WTC11 (cell line): ENCODE results near the gene PFKFB3. TPM values are rescaled to one million over a fixed set of nuclear protein-coding genes. Genes with fewer than 3 reads are reported as not detected.

Source experiments
- ATAC-seq: fragments of 200-7000 bp; cut with Tn5 transposase; 2 replicates; pipeline ENCODE4 v1.10.0; 2021; ENCODE audit warnings: mild to moderate bottlenecking, moderate library complexity
- CTCF ChIA-PET: fragments of 300-600 bp; sonication (Branson Sonifier 250); formaldehyde crosslinking; loops from one replicate; lab custom pipeline; 2021; ENCODE audit warnings: antibody characterized with exemption; lab: Charles Lee
- POLR2A ChIA-PET: fragments of 350-600 bp; sonication (Branson Sonifier 250); formaldehyde crosslinking; loops from one replicate; lab custom pipeline; 2021; ENCODE audit warnings: antibody characterized with exemption; lab: Charles Lee
- DNase-seq: peaks from one replicate; pipeline ENCODE4 v3.0.0; 2021; ENCODE audit warnings: low spot score
- H3K27ac Mint-ChIP-seq: 2 replicates; pipeline ENCODE4 v1.8.0; 2021; ENCODE audit warnings: mixed read lengths
- H3K27me3 Mint-ChIP-seq: 2 replicates; pipeline ENCODE4 v1.8.0; 2021; ENCODE audit warnings: low read depth, mild to moderate bottlenecking, moderate library complexity, mixed read lengths
- H3K36me3 Mint-ChIP-seq: 2 replicates; pipeline ENCODE4 v1.8.0; 2021; ENCODE audit warnings: mixed read lengths
- H3K4me1 Mint-ChIP-seq: 2 replicates; pipeline ENCODE4 v1.8.0; 2022; ENCODE audit warnings: mixed read lengths
- H3K4me3 Mint-ChIP-seq: 2 replicates; pipeline ENCODE4 v1.8.0; 2021; ENCODE audit warnings: mild to moderate bottlenecking, moderate library complexity, mixed read lengths
- H3K9me3 Mint-ChIP-seq: 2 replicates; pipeline ENCODE4 v1.8.0; 2021; ENCODE audit warnings: mixed read lengths
- AR ChIP-seq: fragments of 250-450 bp; sonication (Bioruptor Pico); IDR thresholded peaks from 2 replicates; pipeline ENCODE4 v1.9.0; 2021; ENCODE audit warnings: mild to moderate bottlenecking
- CREB1 ChIP-seq: sonication (generic); formaldehyde crosslinking; IDR thresholded peaks from 2 replicates; pipeline ENCODE4 v1.8.0; 2023; ENCODE audit warnings: mild to moderate bottlenecking, missing genetic modification reagents
- E2F5 ChIP-seq: sonication (generic); formaldehyde crosslinking; IDR thresholded peaks from 2 replicates; pipeline ENCODE4 v1.8.1; 2022; ENCODE audit warnings: mild to moderate bottlenecking, moderate library complexity, missing genetic modification reagents
- FOXJ3 ChIP-seq: sonication (generic); formaldehyde crosslinking; IDR thresholded peaks from 2 replicates; pipeline ENCODE4 v1.9.0; 2021; ENCODE audit warnings: missing genetic modification reagents, mild to moderate bottlenecking, borderline replicate concordance
- FOXP4 ChIP-seq: sonication (generic); formaldehyde crosslinking; IDR thresholded peaks from 2 replicates; pipeline ENCODE4 v1.8.0; 2022; ENCODE audit warnings: mild to moderate bottlenecking, missing genetic modification reagents
- GRHL2 ChIP-seq: fragments of 250-450 bp; sonication (Bioruptor Pico); IDR thresholded peaks from 2 replicates; pipeline ENCODE4 v1.8.0; 2022; ENCODE audit warnings: mild to moderate bottlenecking, moderate library complexity; ENCODE audit not compliant: insufficient replicate concordance, severe bottlenecking
- GTF2I ChIP-seq: fragments of 250-450 bp; sonication (Bioruptor Pico); conservative IDR thresholded peaks from 2 replicates; pipeline ENCODE4 v1.4.0; 2021; ENCODE audit warnings: mild to moderate bottlenecking
- HMGXB4 ChIP-seq: sonication (generic); formaldehyde crosslinking; IDR thresholded peaks from 2 replicates; pipeline ENCODE4 v1.8.1; 2023; ENCODE audit warnings: mild to moderate bottlenecking, moderate library complexity, missing genetic modification reagents
- KAT7 ChIP-seq: sonication (generic); formaldehyde crosslinking; IDR thresholded peaks from 2 replicates; pipeline ENCODE4 v1.8.1; 2023; ENCODE audit warnings: missing genetic modification reagents, mild to moderate bottlenecking, borderline replicate concordance
- NFYB ChIP-seq: sonication (generic); formaldehyde crosslinking; conservative IDR thresholded peaks from 2 replicates; pipeline ENCODE4 v1.8.0; 2022; ENCODE audit warnings: low read depth, missing genetic modification reagents
- NR1H2 ChIP-seq: sonication (generic); formaldehyde crosslinking; IDR thresholded peaks from 2 replicates; pipeline ENCODE4 v1.9.0; 2021; ENCODE audit warnings: mild to moderate bottlenecking, moderate library complexity, missing genetic modification reagents
- NR3C1 ChIP-seq: sonication (generic); formaldehyde crosslinking; conservative IDR thresholded peaks from 2 replicates; pipeline ENCODE4 v1.8.1; 2023; ENCODE audit warnings: low read depth, mild to moderate bottlenecking, missing genetic modification reagents
- RORB ChIP-seq: fragments of 250-450 bp; sonication (Bioruptor Pico); IDR thresholded peaks from 2 replicates; pipeline ENCODE4 v1.9.0; 2021; ENCODE audit warnings: mild to moderate bottlenecking
- ZBTB21 ChIP-seq: sonication (generic); formaldehyde crosslinking; IDR thresholded peaks from 2 replicates; pipeline ENCODE4 v1.8.1; 2023; ENCODE audit warnings: mild to moderate bottlenecking, missing genetic modification reagents, borderline replicate concordance
- ZBTB43 ChIP-seq: sonication (generic); formaldehyde crosslinking; IDR thresholded peaks from 2 replicates; pipeline ENCODE4 v1.8.1; 2023; ENCODE audit warnings: mild to moderate bottlenecking, missing genetic modification reagents
- ZMAT4 ChIP-seq: fragments of 250-450 bp; sonication (Bioruptor Pico); IDR thresholded peaks from 2 replicates; pipeline ENCODE4 v1.9.0; 2021; ENCODE audit warnings: mild to moderate bottlenecking
- ZNF138 ChIP-seq: sonication (generic); formaldehyde crosslinking; conservative IDR thresholded peaks from 2 replicates; pipeline ENCODE4 v1.8.1; 2022; ENCODE audit warnings: mild to moderate bottlenecking, moderate library complexity, missing genetic modification reagents
- ZNF263 ChIP-seq: sonication (generic); formaldehyde crosslinking; IDR thresholded peaks from 2 replicates; pipeline ENCODE4 v1.8.1; 2022; ENCODE audit warnings: low read depth, mild to moderate bottlenecking, moderate library complexity, missing genetic modification reagents
- ZNF281 ChIP-seq: sonication (generic); formaldehyde crosslinking; IDR thresholded peaks from 2 replicates; pipeline ENCODE4 v1.8.0; 2023; ENCODE audit warnings: mild to moderate bottlenecking, missing genetic modification reagents
- total RNA-seq: library from RNA; stranded (reverse); gene quantifications from 3 replicates; pipeline ENCODE4 v1.2.3, GENCODE V29; 2021

Gene PFKFB3
- total RNA-seq, 1 experiment from 2014 or later: 30.6 TPM

GRCh38 chr10:6223981-6224380, 21.2 kb downstream of the PFKFB3 start:
- POLR2A ChIA-PET: no interaction called here
- H3K4me3 Mint-ChIP-seq: no peak overlapping the region
- no peak overlapping the region for H3K27ac Mint-ChIP-seq
- ATAC-seq (no peak), DNase-seq (no peak)
- H3K27me3 Mint-ChIP-seq: no peaks in the 10 kb centered on the region
- H3K9me3 Mint-ChIP-seq: no peaks in the 10 kb centered on the region
- H3K4me1 Mint-ChIP-seq: no peaks in the 10 kb centered on the region
- CTCF ChIA-PET: interaction anchor here (1.1 to 1.5 kb wide), 2 partner anchors 177 to 178 kb away, joined by 4 to 7 read pairs; no protein-coding TSS in a partner anchor
- H3K36me3 Mint-ChIP-seq: peaks cover 72% of the 10 kb centered on the region
- TF ChIP-seq FOXJ3 (CRISPR knock-in tag): no peak

- CTCF ChIA-PET: interaction anchor here (1.0 to 1.1 kb wide), 2 partner anchors 177 to 181 kb away, joined by 3 to 4 read pairs; no protein-coding TSS in a partner anchor
- Mint-ChIP-seq H3K27me3 (no peaks in the 10 kb centered on the region), H3K27ac (no peak overlapping the region), H3K36me3 (peaks cover 69% of the 10 kb centered on the region), H3K4me3 (no peak overlapping the region), H3K4me1 (no peaks in the 10 kb centered on the region), H3K9me3 (no peaks in the 10 kb centered on the region)
- POLR2A ChIA-PET: no interaction called here
- DNase-seq (no peak), ATAC-seq (no peak)
- TF ChIP-seq NR1H2 (CRISPR knock-in tag) (no peak), CREB1 (CRISPR knock-in tag) (no peak)
Observed at GRCh38 chr10:6224781-6225180, 22.0 kb downstream of the PFKFB3 start.

- Mint-ChIP-seq H3K27ac (no peak overlapping the region), H3K9me3 (no peaks in the 10 kb centered on the region), H3K27me3 (no peaks in the 10 kb centered on the region), H3K4me3 (no peak overlapping the region), H3K4me1 (no peaks in the 10 kb centered on the region), H3K36me3 (peaks cover 69% of the 10 kb centered on the region)
- ATAC-seq: no peak
- DNase-seq: no peak
- ChIA-PET CTCF (interaction anchor here (1.0 to 1.1 kb wide), 2 partner anchors 176 to 181 kb away, joined by 3 to 4 read pairs; no protein-coding TSS in a partner anchor), POLR2A (no interaction called here)
- no peak for TF ChIP-seq GRHL2 (CRISPR knock-in tag)
- TF ChIP-seq ZMAT4 (CRISPR knock-in tag): no peak
- no peak for TF ChIP-seq AR (CRISPR knock-in tag)
- no peak for TF ChIP-seq FOXP4 (CRISPR knock-in tag)
- no peak for TF ChIP-seq RORB
- no peak for TF ChIP-seq ZNF263
- no peak for TF ChIP-seq NR3C1
- TF ChIP-seq GTF2I (CRISPR knock-in tag): no peak
- TF ChIP-seq HMGXB4 (CRISPR knock-in tag): no peak
- TF ChIP-seq ZNF281 (CRISPR knock-in tag): no peak
- TF ChIP-seq E2F5: no peak
- no peak for TF ChIP-seq ZBTB43 (CRISPR knock-in tag)
- TF ChIP-seq NFYB: no peak
- no peak for TF ChIP-seq KAT7 (CRISPR knock-in tag)
- TF ChIP-seq ZBTB21 (CRISPR knock-in tag): no peak
- TF ChIP-seq ZNF138: no peak
- TF ChIP-seq CREB1 (CRISPR knock-in tag): no peak
Observed at GRCh38 chr10:6225263-6225814, 22.6 kb downstream of the PFKFB3 start.
